Panc1 (cell line): ENCODE data around the gene PITRM1.
A peak's percentile ranks its signal among the peaks of the same experiment; 100 is the strongest.

Source experiments
- CTCF ChIP-seq: fragments of 450-650 bp; IDR thresholded peaks from 2 replicates; pipeline ENCODE4 v1.5.1; 2017; ENCODE audit warnings: mild to moderate bottlenecking
- POLR2AphosphoS5 ChIP-seq: IDR thresholded peaks from 2 replicates; pipeline ENCODE4 v1.6.1; 2012; ENCODE audit warnings: mild to moderate bottlenecking, low read depth, low read length, moderate library complexity
- REST ChIP-seq, 2 experiments: IDR thresholded peaks; 2 replicates each; pipeline ENCODE4 v1.6.1; 2011 to 2012; ENCODE audit warnings: low read depth in 2 of 2, control low read depth in 1 of 2, low read length in 1 of 2, mild to moderate bottlenecking in 1 of 2, moderate library complexity in 1 of 2; ENCODE audit not compliant: insufficient read depth in 1 of 2
- SIN3A ChIP-seq: IDR thresholded peaks from 2 replicates; pipeline ENCODE4 v1.6.1; 2012; ENCODE audit warnings: low read depth, mild to moderate bottlenecking, low read length, moderate library complexity, borderline replicate concordance; ENCODE audit not compliant: insufficient read depth
- TCF7L2 ChIP-seq: IDR thresholded peaks from 2 replicates; pipeline ENCODE4 v1.6.1; 2011; ENCODE audit warnings: mild to moderate bottlenecking, low read depth, low read length, inconsistent platforms

GRCh38 chr10:3095373-3096139 lies 77.0 kb downstream of the PITRM1 start:
- no peak for TF ChIP-seq CTCF
- TF ChIP-seq REST (IDR thresholded peaks at IDR 0.05; ENCODE audit: insufficient read depth in 1 of 2, low read depth in 2 of 2, low read length in 1 of 2): no peak
- peak; percentile 50; the same call in 1 of the 2 replicates for TF ChIP-seq POLR2AphosphoS5
- TF ChIP-seq TCF7L2: peak; percentile 54; the same call in 1 of the 2 replicates
- TF ChIP-seq SIN3A: no peak
